ENCODE data around the gene RASGRF1.

Gene RASGRF1

GRCh38 chr15:79101866-79102581 is 11.4 kb upstream of the RASGRF1 start:
- DNase-seq (ENCODE audit: low read depth) = no peak

- no peak for DNase-seq (ENCODE audit: low read depth)
Measured at GRCh38 chr15:79099692-79100091, 9.1 kb upstream of the RASGRF1 start.

GRCh38 chr15:79094611-79095021 is 4.0 kb upstream of the RASGRF1 start:
- DNase-seq (ENCODE audit: low read depth) = no peak

- no peak for DNase-seq (ENCODE audit: low read depth)
Measured at GRCh38 chr15:79093352-79093935, 2.9 kb upstream of the RASGRF1 start.

- DNase-seq (ENCODE audit: low read depth) = no peak
Measured at GRCh38 chr15:79092382-79092781, 1.8 kb upstream of the RASGRF1 start.

GRCh38 chr15:79091204-79091867 is 756 bp upstream of the RASGRF1 start:
- DNase-seq (ENCODE audit: low read depth) = no peak

GRCh38 chr15:79089890-79090486 is 592 bp downstream of the RASGRF1 start:
- DNase-seq (ENCODE audit: low read depth) = no peak

GRCh38 chr15:79089331-79089889 is 1.2 kb downstream of the RASGRF1 start:
- no peak for DNase-seq (ENCODE audit: low read depth)

- DNase-seq (ENCODE audit: low read depth) = no peak
Measured at GRCh38 chr15:79088426-79089205, 2.0 kb downstream of the RASGRF1 start.

- DNase-seq (ENCODE audit: low read depth) = no peak
Measured at GRCh38 chr15:79086814-79087213, 3.8 kb downstream of the RASGRF1 start.

- no peak for DNase-seq (ENCODE audit: low read depth)
Measured at GRCh38 chr15:79084308-79084968, 6.1 kb downstream of the RASGRF1 start.

- DNase-seq (ENCODE audit: low read depth) = no peak
Measured at GRCh38 chr15:79083154-79083553, 7.4 kb downstream of the RASGRF1 start.

- DNase-seq (ENCODE audit: low read depth) = no peak
Measured at GRCh38 chr15:79082363-79083070, 8.1 kb downstream of the RASGRF1 start.

GRCh38 chr15:79078763-79079410 is 11.7 kb downstream of the RASGRF1 start:
- no peak for DNase-seq (ENCODE audit: low read depth)

GRCh38 chr15:79078003-79078402 is 12.6 kb downstream of the RASGRF1 start:
- no peak for DNase-seq (ENCODE audit: low read depth)

- no peak for DNase-seq (ENCODE audit: low read depth)
Measured at GRCh38 chr15:79076661-79077060, 13.9 kb downstream of the RASGRF1 start.

GRCh38 chr15:79075256-79075655 is 15.3 kb downstream of the RASGRF1 start:
- DNase-seq (ENCODE audit: low read depth) = no peak

GRCh38 chr15:79073336-79073735 is 17.2 kb downstream of the RASGRF1 start:
- DNase-seq (ENCODE audit: low read depth) = no peak

GRCh38 chr15:79071901-79072300 is 18.7 kb downstream of the RASGRF1 start:
- no peak for DNase-seq (ENCODE audit: low read depth)

- DNase-seq (ENCODE audit: low read depth) = no peak
Measured at GRCh38 chr15:79068790-79069189, 21.8 kb downstream of the RASGRF1 start.
